H1 (cell line): ENCODE measurements around the gene LAMC1. TPM values are rescaled to one million over a fixed set of nuclear protein-coding genes. Genes with fewer than 3 reads are reported as not detected.

ENCODE experiments used
- CTCF ChIA-PET: fragments of 300-600 bp; sonication (Branson Sonifier 250); formaldehyde crosslinking; loops from one replicate; lab custom pipeline; 2021; ENCODE audit not compliant: partially characterized antibody; lab: Charles Lee
- POLR2A ChIA-PET: fragments of 300-600 bp; sonication (Branson Sonifier 250); formaldehyde crosslinking; loops from one replicate; lab custom pipeline; 2021; ENCODE audit warnings: inconsistent platforms; ENCODE audit not compliant: partially characterized antibody; lab: Charles Lee
- DNase-seq, 2 experiments: peaks; one replicate each; pipeline versions ENCODE4 v3.0.0 to v3.0.0-alpha.2; 2010 to 2022; ENCODE audit warnings: low spot score in 2 of 2, low read depth in 1 of 2, mixed read lengths in 1 of 2
- FAIRE-seq: peaks from 2 replicates; lab custom pipeline; 2011; peaks lifted over from hg19 to GRCh38; lab: Jason Lieb, UNC
- H2AFZ ChIP-seq: 2 replicates; pipeline ENCODE4 v1.8.1; 2012; ENCODE audit warnings: low read length, inconsistent platforms
- H2AK5ac ChIP-seq: 2 replicates; pipeline ENCODE4 v1.6.1; 2013; ENCODE audit warnings: low read depth, low read length
- H2BK120ac ChIP-seq: replicated peaks from 2 replicates; pipeline ENCODE3; 2013; ENCODE audit warnings: low read depth, low read length, inconsistent platforms
- H2BK12ac ChIP-seq: 2 replicates; pipeline ENCODE4 v1.6.1; 2013; ENCODE audit warnings: low read depth, low read length
- H2BK15ac ChIP-seq: 2 replicates; pipeline ENCODE4 v1.6.1; 2013; ENCODE audit warnings: low read length
- H2BK20ac ChIP-seq: 2 replicates; pipeline ENCODE4 v1.6.1; 2013; ENCODE audit warnings: low read length
- H2BK5ac ChIP-seq: 2 replicates; pipeline ENCODE4 v1.6.1; 2013; ENCODE audit warnings: low read depth, low read length
- H3K14ac ChIP-seq: 2 replicates; pipeline ENCODE4 v1.6.1; 2013; ENCODE audit warnings: inconsistent platforms; ENCODE audit not compliant: insufficient read length
- H3K18ac ChIP-seq: 2 replicates; pipeline ENCODE4 v1.6.1; 2013; ENCODE audit warnings: low read length; ENCODE audit errors: extremely low read depth
- H3K23ac ChIP-seq: 2 replicates; pipeline ENCODE4 v1.6.1; 2013; ENCODE audit warnings: inconsistent platforms; ENCODE audit not compliant: insufficient read length
- H3K23me2 ChIP-seq: 2 replicates; pipeline ENCODE4 v1.6.1; 2013; ENCODE audit warnings: low read depth, low read length
- H3K27ac ChIP-seq: 2 replicates; pipeline ENCODE4 v1.6.1; 2011; ENCODE audit warnings: low read depth, low read length, inconsistent platforms
- H3K27me3 ChIP-seq, 4 experiments: replicated peaks in 1 of 4; 1 replicate in 1 of 4; 2 replicates in 3 of 4; pipeline versions ENCODE4 v1.6.1 to v1.8.1; 2011 to 2013; ENCODE audit warnings: low read length in 3 of 4, mild to moderate bottlenecking in 3 of 4, inconsistent platforms in 2 of 4, mixed read lengths in 2 of 4, moderate library complexity in 1 of 4; ENCODE audit not compliant: control insufficient read depth in 3 of 4, insufficient read depth in 3 of 4; ENCODE audit errors: extremely low read depth in 1 of 4
- H3K36me3 ChIP-seq, 4 experiments: 2 replicates each; pipeline versions ENCODE4 v1.6.1 to v1.8.1; 2011 to 2013; ENCODE audit warnings: mild to moderate bottlenecking in 4 of 4, low read length in 3 of 4, moderate library complexity in 2 of 4, control low read depth in 1 of 4, inconsistent platforms in 1 of 4; ENCODE audit not compliant: insufficient read depth in 4 of 4, control insufficient read depth in 2 of 4
- H3K4ac ChIP-seq: replicated peaks from 2 replicates; pipeline ENCODE3; 2013; ENCODE audit warnings: low read length, low read depth, mixed read lengths, inconsistent platforms; ENCODE audit not compliant: insufficient read length
- H3K4me1 ChIP-seq, 4 experiments: replicated peaks in 1 of 4; 1 replicate in 1 of 4; 2 replicates in 3 of 4; pipeline versions ENCODE4 v1.6.1 to v1.8.1; 2011 to 2013; ENCODE audit warnings: low read length in 3 of 4, inconsistent platforms in 2 of 4, mixed read lengths in 1 of 4; ENCODE audit not compliant: insufficient read depth in 4 of 4, control insufficient read depth in 3 of 4
- H3K4me2 ChIP-seq, 2 experiments: 2 replicates each; pipeline versions ENCODE4 v1.6.1 to v1.8.1; 2011 to 2013; ENCODE audit warnings: low read depth in 2 of 2, low read length in 2 of 2, control low read depth in 1 of 2, inconsistent platforms in 1 of 2, mild to moderate bottlenecking in 1 of 2; ENCODE audit not compliant: insufficient read depth in 1 of 2
- H3K4me3 ChIP-seq, 4 experiments: fragments of 200-600, 300-600 bp in 1 of 4; sonication (generic), shearing (Covaris generic), sonication (Bioruptor Twin) in 1 of 4; 2 replicates each; pipeline versions ENCODE4 v1.5.1 to v1.8.1; 2011 to 2016; ENCODE audit warnings: low read length in 4 of 4, low read depth in 3 of 4, control low read depth in 2 of 4, inconsistent platforms in 2 of 4, mild to moderate bottlenecking in 2 of 4, mixed read lengths in 1 of 4, moderate library complexity in 1 of 4; ENCODE audit not compliant: insufficient read depth in 2 of 4; ENCODE audit errors: extremely low read depth in 1 of 4
- H3K56ac ChIP-seq: replicated peaks from 2 replicates; pipeline ENCODE3; 2013; ENCODE audit warnings: low read depth, mild to moderate bottlenecking, mixed read lengths, low read length, inconsistent platforms; ENCODE audit not compliant: insufficient read length
- H3K79me1 ChIP-seq: 2 replicates; pipeline ENCODE4 v1.6.1; 2013; ENCODE audit warnings: low read depth, low read length, control low read depth
- H3K79me2 ChIP-seq, 2 experiments: 2 replicates each; pipeline versions ENCODE4 v1.6.1 to v1.8.1; 2012 to 2013; ENCODE audit warnings: low read length in 2 of 2, mild to moderate bottlenecking in 2 of 2, inconsistent platforms in 1 of 2; ENCODE audit not compliant: insufficient read depth in 2 of 2, control insufficient read depth in 1 of 2
- H3K9ac ChIP-seq, 4 experiments: replicated peaks in 1 of 4; 1 replicate in 1 of 4; 2 replicates in 3 of 4; pipeline versions ENCODE4 v1.6.1 to v1.8.1; 2011 to 2013; ENCODE audit warnings: low read depth in 3 of 4, low read length in 3 of 4, control low read depth in 2 of 4, mild to moderate bottlenecking in 2 of 4, moderate library complexity in 2 of 4, inconsistent platforms in 1 of 4; ENCODE audit errors: extremely low read depth in 1 of 4
- H3K9me3 ChIP-seq, 2 experiments: 2 replicates each; pipeline versions ENCODE4 v1.6.1 to v1.8.1; 2012 to 2013; ENCODE audit warnings: mild to moderate bottlenecking in 2 of 2, moderate library complexity in 2 of 2, control low read depth in 1 of 2, inconsistent platforms in 1 of 2, low read depth in 1 of 2, low read length in 1 of 2, mixed read lengths in 1 of 2; ENCODE audit not compliant: insufficient read depth in 2 of 2
- H4K20me1 ChIP-seq, 2 experiments: replicated peaks in 1 of 2; 2 replicates each; pipeline versions ENCODE3 to v1.8.1; 2011 to 2013; ENCODE audit warnings: inconsistent platforms in 2 of 2, low read length in 2 of 2, mild to moderate bottlenecking in 1 of 2; ENCODE audit not compliant: insufficient read depth in 2 of 2, control insufficient read depth in 1 of 2
- H4K5ac ChIP-seq: 2 replicates; pipeline ENCODE4 v1.6.1; 2013; ENCODE audit warnings: low read length, low read depth, mixed read lengths, inconsistent platforms; ENCODE audit not compliant: insufficient read length
- H4K8ac ChIP-seq: 2 replicates; pipeline ENCODE4 v1.8.0; 2013; ENCODE audit warnings: mild to moderate bottlenecking, moderate library complexity, low read length, inconsistent platforms; ENCODE audit not compliant: insufficient read depth; ENCODE audit errors: extremely low read depth
- H4K91ac ChIP-seq: replicated peaks from 2 replicates; pipeline ENCODE3; 2013; ENCODE audit warnings: low read length, mixed read lengths, inconsistent platforms; ENCODE audit not compliant: insufficient read length
- BACH1 ChIP-seq: IDR thresholded peaks from 2 replicates; pipeline ENCODE4 v1.6.1; 2012; ENCODE audit warnings: low read length, improper control_type of control experiment
- CBX8 ChIP-seq: fragments of 300-800, 300-1000 bp; sonication (generic); IDR thresholded peaks from 2 replicates; pipeline ENCODE4 v1.7.1; 2016; ENCODE audit warnings: low read depth, low read length, borderline replicate concordance
- CHD2 ChIP-seq: IDR thresholded peaks from 2 replicates; pipeline ENCODE4 v1.6.1; 2012; ENCODE audit warnings: low read length, improper control_type of control experiment
- CTBP2 ChIP-seq: IDR thresholded peaks from 2 replicates; pipeline ENCODE4 v1.7.0; 2011; ENCODE audit warnings: borderline replicate concordance, mild to moderate bottlenecking, moderate library complexity, mixed read lengths, low read length; ENCODE audit not compliant: insufficient read depth, insufficient read length
- HDAC6 ChIP-seq: IDR thresholded peaks from one replicate; pipeline ENCODE4 v1.7.1; 2012; ENCODE audit warnings: low read depth, mild to moderate bottlenecking, inconsistent platforms, low read length, moderate library complexity
- POU5F1 ChIP-seq: IDR thresholded peaks from 2 replicates; pipeline ENCODE4 v1.6.1; 2011; ENCODE audit warnings: low read depth, mild to moderate bottlenecking, low read length, moderate library complexity
- RNF2 ChIP-seq: fragments of 200-900, 300-1000 bp; sonication (generic); IDR thresholded peaks from 2 replicates; pipeline ENCODE4 v1.7.1; 2016; ENCODE audit warnings: borderline replicate concordance, low read depth, mild to moderate bottlenecking, antibody characterized with exemption, low read length; ENCODE audit not compliant: poor library complexity, severe bottlenecking; ENCODE audit errors: missing control alignments
- SAP30 ChIP-seq: fragments of 300-600 bp; sonication (generic); IDR thresholded peaks from 2 replicates; pipeline ENCODE4 v1.7.1; 2012; ENCODE audit warnings: low read length, moderate library complexity, mild to moderate bottlenecking, inconsistent platforms; ENCODE audit not compliant: insufficient read depth, insufficient replicate concordance
- TBP ChIP-seq: IDR thresholded peaks from 2 replicates; pipeline ENCODE4 v1.6.1; 2011; ENCODE audit warnings: low read depth, low read length, improper control_type of control experiment
- WGBS, 2 experiments: shearing (Covaris generic) in 1 of 2; methylation state at CpG; one replicate each; pipeline versions ENCODE4 v1.1.6 to v1.1.7; 2013 to 2015; ENCODE audit warnings: low lambda C conversion rate in 2 of 2, mixed read lengths in 2 of 2, inconsistent platforms in 1 of 2, low coverage in 1 of 2, missing lambda C conversion rate in 1 of 2; ENCODE audit not compliant: insufficient replicate concordance in 2 of 2, insufficient coverage in 1 of 2, insufficient read length in 1 of 2; ENCODE audit errors: extremely low coverage in 1 of 2, missing lambda C conversion rate in 1 of 2; 5-methylcytosine and 5-hydroxymethylcytosine counted together
- polyA plus RNA-seq, 7 experiments: library from polyadenylated mRNA; depleted of rRNA in 3 of 7; stranded (reverse) in 5 of 7; unstranded in 2 of 7; fragments of >200 nt in 5 of 7; fragments of 200-250 nt in 2 of 7; gene quantifications; 1 replicate in 5 of 7; 2 replicates in 1 of 7; 4 replicates in 1 of 7; pipeline versions ENCODE4 v1.2.1 to v1.2.3, GENCODE V29; 2011 to 2013; ENCODE audit warnings: missing spikeins in 2 of 7, mixed read lengths in 2 of 7
- total RNA-seq: library from RNA; stranded (reverse); fragmentation: NEBNext Ultra II Directional; extraction: Animal tissue kit (Norgen Biotek cat#: 25700); gene quantifications from 2 replicates; pipeline ENCODE4 v1.2.1, GENCODE V29; 2021
- TF ChIP-seq, protein P1 (sequence below): IDR thresholded peaks from 2 replicates; pipeline ENCODE4 v1.6.1; 2012; ENCODE audit warnings: inconsistent platforms
- TF ChIP-seq, protein P2 (sequence below): IDR thresholded peaks from 2 replicates; pipeline ENCODE4 v1.6.1; 2012; ENCODE audit warnings: inconsistent platforms

Gene LAMC1
- total and polyA plus RNA-seq, 2 of the 8 experiments (the other 6 are each of a cell fraction or from before 2014, with no cell fraction given): 47.6 to 90.3 TPM

DNA sequence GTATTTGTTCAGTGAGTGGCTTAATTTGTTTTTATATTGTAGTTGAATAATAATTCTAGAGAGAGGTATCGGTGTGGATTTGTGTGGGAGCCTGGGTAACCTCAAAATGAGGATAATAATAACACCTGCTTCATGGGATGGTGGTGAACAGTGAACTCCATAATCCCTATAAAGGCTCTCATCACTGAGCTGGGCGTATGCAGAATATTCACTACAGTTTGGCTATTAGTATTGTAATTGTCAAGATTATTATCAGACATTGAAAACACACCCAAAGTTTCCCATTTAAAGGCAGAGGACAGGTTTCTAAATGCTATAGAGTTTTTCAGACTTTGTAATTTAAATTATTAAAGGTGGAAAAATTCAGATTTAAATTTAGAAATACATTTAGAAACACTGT, 155.8 kb downstream of the LAMC1 start:
- Histone ChIP-seq H3K23ac (no peak overlapping the region), H3K4me1 (peaks cover 0 to 2% (median 0%) of the 10 kb centered on the region in 4 experiments; a peak in 1 of 7 replicates), H3K4me2 (no peak overlapping the region), H3K18ac (no peak overlapping the region), H3K4ac (no peak overlapping the region), H3K14ac (no peak overlapping the region), H2BK120ac (no peak overlapping the region), H3K79me1 (no peaks in the 10 kb centered on the region), H3K9ac (no peak overlapping the region), H3K27ac (no peak overlapping the region), H4K91ac (no peak overlapping the region), H3K36me3 (no peaks in the 10 kb centered on the region), H3K56ac (no peak overlapping the region), H4K5ac (no peak overlapping the region), H2BK12ac (no peak overlapping the region), H3K79me2 (no peaks in the 10 kb centered on the region), H2AFZ (no peak overlapping the region), H2AK5ac (no peak overlapping the region), H3K4me3 (no peak overlapping the region), H2BK20ac (no peak overlapping the region), H2BK5ac (no peak overlapping the region), H3K27me3 (no peaks in the 10 kb centered on the region), H4K8ac (no peak overlapping the region), H2BK15ac (no peak overlapping the region), H3K23me2 (no peaks in the 10 kb centered on the region), H4K20me1 (no peaks in the 10 kb centered on the region), H3K9me3 (no peaks in the 10 kb centered on the region)
- FAIRE-seq (no peak), DNase-seq (no peak)
- ChIA-PET POLR2A (no interaction called here), CTCF (interaction anchor here (0.8 to 1.5 kb wide), 4 partner anchors 12 to 117 kb away, joined by 3 read pairs; no protein-coding TSS in a partner anchor)
- WGBS, 2 experiments: 86 to 100% methylated on average over 1 to 2 of the region's 2 CpGs
- no peak for TF ChIP-seq CBX8
- TF ChIP-seq CHD2: no peak
- TF ChIP-seq, protein P1, sequence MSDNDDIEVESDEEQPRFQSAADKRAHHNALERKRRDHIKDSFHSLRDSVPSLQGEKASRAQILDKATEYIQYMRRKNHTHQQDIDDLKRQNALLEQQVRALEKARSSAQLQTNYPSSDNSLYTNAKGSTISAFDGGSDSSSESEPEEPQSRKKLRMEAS: no peak
- TF ChIP-seq POU5F1: no peak
- no peak for TF ChIP-seq CTBP2
- no peak for TF ChIP-seq RNF2
- no peak for TF ChIP-seq HDAC6
- TF ChIP-seq, protein P2, sequence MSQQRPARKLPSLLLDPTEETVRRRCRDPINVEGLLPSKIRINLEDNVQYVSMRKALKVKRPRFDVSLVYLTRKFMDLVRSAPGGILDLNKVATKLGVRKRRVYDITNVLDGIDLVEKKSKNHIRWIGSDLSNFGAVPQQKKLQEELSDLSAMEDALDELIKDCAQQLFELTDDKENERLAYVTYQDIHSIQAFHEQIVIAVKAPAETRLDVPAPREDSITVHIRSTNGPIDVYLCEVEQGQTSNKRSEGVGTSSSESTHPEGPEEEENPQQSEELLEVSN: no peak
- TF ChIP-seq SAP30: no peak
- TF ChIP-seq BACH1: no peak
- no peak for TF ChIP-seq TBP
